PFSK-1 (cell line): Measurements from ENCODE around the gene PGR. TPM values are rescaled to one million over a fixed set of nuclear protein-coding genes. Genes with fewer than 3 reads are reported as not detected.

Experiments used
- FOXP2 ChIP-seq: optimal IDR thresholded peaks from 2 replicates; pipeline ENCODE3; 2011; ENCODE audit warnings: borderline replicate concordance, control low read depth, inconsistent platforms; ENCODE audit not compliant: insufficient read depth; ENCODE audit errors: extremely low read length, extremely low read depth
- POLR2AphosphoS5 ChIP-seq: IDR thresholded peaks from 2 replicates; pipeline ENCODE4 v1.6.1; 2012; ENCODE audit warnings: low read depth, mild to moderate bottlenecking, control low read depth, low read length, moderate library complexity
- REST ChIP-seq, 2 experiments: IDR thresholded peaks; 2 replicates each; pipeline versions ENCODE4 v1.6.1 to v1.8.0; 2011 to 2012; ENCODE audit warnings: low read depth in 2 of 2, low read length in 2 of 2, control low read depth in 1 of 2, inconsistent platforms in 1 of 2, mild to moderate bottlenecking in 1 of 2, moderate library complexity in 1 of 2; ENCODE audit not compliant: insufficient read depth in 1 of 2
- SIN3A ChIP-seq: IDR thresholded peaks from 2 replicates; pipeline ENCODE4 v1.6.1; 2012; ENCODE audit warnings: mild to moderate bottlenecking, low read length, moderate library complexity, borderline replicate concordance; ENCODE audit not compliant: insufficient read depth
- TAF1 ChIP-seq: IDR thresholded peaks from 2 replicates; pipeline ENCODE4 v1.6.1; 2012; ENCODE audit warnings: low read length, control low read depth, borderline replicate concordance; ENCODE audit not compliant: insufficient read depth
- polyA plus RNA-seq: library from polyadenylated mRNA; unstranded; fragments of >200 nt; gene quantifications from one replicate; pipeline ENCODE4 v1.2.1, GENCODE V29; 2012; ENCODE audit warnings: low read depth, missing spikeins; ENCODE audit not compliant: insufficient read length

The PGR gene
- polyA plus RNA-seq, result not detected

- no peak for TF ChIP-seq POLR2AphosphoS5
- TF ChIP-seq FOXP2, result no peak
- TF ChIP-seq TAF1, result no peak
- TF ChIP-seq REST (IDR thresholded peaks at IDR 0.05; ENCODE audit: insufficient read depth in 1 of 2, low read depth in 2 of 2, low read length in 2 of 2), result no peak
- TF ChIP-seq SIN3A, result no peak
These were observed at the start of gene PGR for GRCh38 chr11:101129203-101129943. Gene PGR, minus strand, starts transcription at chr11:101129813. Its CDS starts 743 bp downstream, at chr11:101129070.

- TF ChIP-seq SIN3A, result no peak
- TF ChIP-seq TAF1, result no peak
- TF ChIP-seq POLR2AphosphoS5, result no peak
- TF ChIP-seq FOXP2, result no peak
These were observed 46.8 kb upstream of the PGR start for GRCh38 chr11:101176381-101176780.

- TF ChIP-seq POLR2AphosphoS5, result no peak
- TF ChIP-seq FOXP2, result no peak
- no peak for TF ChIP-seq REST (IDR thresholded peaks at IDR 0.05; ENCODE audit: insufficient read depth in 1 of 2, low read depth in 2 of 2, low read length in 2 of 2)
- no peak for TF ChIP-seq TAF1
- no peak for TF ChIP-seq SIN3A
These were observed 40.3 kb upstream of the PGR start for GRCh38 chr11:101169944-101170343.

- TF ChIP-seq SIN3A (no peak), REST (IDR thresholded peaks at IDR 0.05; ENCODE audit: insufficient read depth in 1 of 2, low read depth in 2 of 2, low read length in 2 of 2) (no peak), TAF1 (no peak), FOXP2 (no peak), POLR2AphosphoS5 (no peak)
These were observed 36.4 kb upstream of the PGR start for GRCh38 chr11:101166038-101166437.

GRCh38 chr11:101158119-101158518 is 28.5 kb upstream of the PGR start:
- TF ChIP-seq POLR2AphosphoS5, result no peak
- TF ChIP-seq REST (IDR thresholded peaks at IDR 0.05; ENCODE audit: insufficient read depth in 1 of 2, low read depth in 2 of 2, low read length in 2 of 2), result no peak
- no peak for TF ChIP-seq TAF1
- TF ChIP-seq SIN3A, result no peak
- no peak for TF ChIP-seq FOXP2
